ENCODE results near the gene EMC8. TPM values are rescaled to one million over a fixed set of nuclear protein-coding genes. Genes with fewer than 3 reads are reported as not detected.
A peak's percentile ranks its signal among the peaks of the same experiment; 100 is the strongest.

The EMC8 gene
- total RNA-seq, 2 donors from 2014 or later, result 60.1 to 67.6 TPM

DNA sequence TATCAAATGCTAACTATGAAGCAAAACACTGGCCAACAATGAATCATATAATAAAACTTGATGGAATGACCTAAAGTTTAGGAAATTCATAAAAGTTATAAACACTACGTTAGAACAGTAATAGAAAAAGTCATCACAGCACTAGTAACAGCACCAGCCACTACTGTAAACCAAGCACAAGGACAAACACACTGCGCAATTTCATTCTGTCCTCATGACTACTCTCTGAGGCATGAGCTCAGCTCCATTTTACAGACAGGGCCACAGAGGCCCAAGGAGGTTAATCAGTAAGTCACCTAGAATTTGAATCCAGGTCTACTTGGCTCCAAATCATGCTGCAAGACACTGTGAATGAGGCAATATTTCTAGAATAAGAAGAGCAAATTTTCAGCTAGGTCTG lies 13.4 kb downstream of the EMC8 start:
- TF ChIP-seq, protein P1, sequence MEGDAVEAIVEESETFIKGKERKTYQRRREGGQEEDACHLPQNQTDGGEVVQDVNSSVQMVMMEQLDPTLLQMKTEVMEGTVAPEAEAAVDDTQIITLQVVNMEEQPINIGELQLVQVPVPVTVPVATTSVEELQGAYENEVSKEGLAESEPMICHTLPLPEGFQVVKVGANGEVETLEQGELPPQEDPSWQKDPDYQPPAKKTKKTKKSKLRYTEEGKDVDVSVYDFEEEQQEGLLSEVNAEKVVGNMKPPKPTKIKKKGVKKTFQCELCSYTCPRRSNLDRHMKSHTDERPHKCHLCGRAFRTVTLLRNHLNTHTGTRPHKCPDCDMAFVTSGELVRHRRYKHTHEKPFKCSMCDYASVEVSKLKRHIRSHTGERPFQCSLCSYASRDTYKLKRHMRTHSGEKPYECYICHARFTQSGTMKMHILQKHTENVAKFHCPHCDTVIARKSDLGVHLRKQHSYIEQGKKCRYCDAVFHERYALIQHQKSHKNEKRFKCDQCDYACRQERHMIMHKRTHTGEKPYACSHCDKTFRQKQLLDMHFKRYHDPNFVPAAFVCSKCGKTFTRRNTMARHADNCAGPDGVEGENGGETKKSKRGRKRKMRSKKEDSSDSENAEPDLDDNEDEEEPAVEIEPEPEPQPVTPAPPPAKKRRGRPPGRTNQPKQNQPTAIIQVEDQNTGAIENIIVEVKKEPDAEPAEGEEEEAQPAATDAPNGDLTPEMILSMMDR (conservative IDR thresholded peaks at IDR 0.05), result no peak
- peaks cover 2% of the 10 kb centered on the region for H3K4me1 ChIP-seq (ENCODE audit: control insufficient read depth, insufficient read depth, low read length)
- no peaks in the 10 kb centered on the region for H3K9me3 Mint-ChIP-seq
- 95 to 100% methylated on average over 1 to 2 of the region's 2 CpGs for WGBS, 2 experiments (ENCODE audit: insufficient coverage in 1 of 2, insufficient read length in 1 of 2)
- H3K27ac Mint-ChIP-seq, result peak overlapping the region; percentile 64
- H3K27ac ChIP-seq (ENCODE audit: low read depth, low read length), result no peak overlapping the region
- peaks cover 87% of the 10 kb centered on the region for H3K36me3 ChIP-seq (ENCODE audit: control insufficient read depth, insufficient read depth, low read length)
- H3K4me1 Mint-ChIP-seq, result peaks cover 30% of the 10 kb centered on the region
- H3K27me3 ChIP-seq (ENCODE audit: control insufficient read depth, insufficient read depth, low read length, poor library complexity, severe bottlenecking), result no peaks in the 10 kb centered on the region
- no peak overlapping the region for H3K4me3 Mint-ChIP-seq
- H3K27me3 Mint-ChIP-seq (ENCODE audit: insufficient read depth), result no peaks in the 10 kb centered on the region
- H3K9ac ChIP-seq (ENCODE audit: extremely low read depth, low read length, poor library complexity, severe bottlenecking), result no peak overlapping the region
- no peaks in the 10 kb centered on the region for H3K9me3 ChIP-seq (ENCODE audit: control insufficient read depth, low read length)
- H3K36me3 Mint-ChIP-seq (ENCODE audit: low read depth), result peaks cover 70% of the 10 kb centered on the region
- H3K4me3 ChIP-seq (ENCODE audit: low read length), result no peak overlapping the region
- no peak for DNase-seq

DNA sequence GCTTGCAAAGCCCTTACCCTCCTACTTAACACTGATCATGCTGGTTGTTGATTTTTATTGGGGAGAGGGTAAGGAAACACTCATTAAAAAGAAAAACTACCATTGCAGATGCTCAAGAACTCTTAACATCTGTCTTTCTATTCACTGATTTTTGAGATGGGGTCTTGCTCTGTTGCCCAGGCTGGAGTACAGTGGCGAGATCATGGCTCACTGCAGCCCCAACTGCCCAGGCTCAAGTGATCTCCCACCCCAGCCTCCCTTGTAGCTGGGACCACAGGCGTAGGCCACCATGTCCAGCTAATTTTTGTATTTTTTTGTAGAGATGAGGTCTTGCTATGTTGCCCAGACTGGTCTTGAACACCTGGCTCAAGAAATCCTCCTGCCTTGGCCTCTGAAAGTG lies 14.5 kb downstream of the EMC8 start:
- no peak overlapping the region for H3K27ac Mint-ChIP-seq
- WGBS, 2 experiments (ENCODE audit: insufficient coverage in 1 of 2, insufficient read length in 1 of 2), result 100% methylated on average over 1 to 2 of the region's 2 CpGs
- Histone ChIP-seq H3K4me1 (ENCODE audit: control insufficient read depth, insufficient read depth, low read length) (peaks cover 2% of the 10 kb centered on the region), H3K9ac (ENCODE audit: extremely low read depth, low read length, poor library complexity, severe bottlenecking) (no peak overlapping the region), H3K27me3 (ENCODE audit: control insufficient read depth, insufficient read depth, low read length, poor library complexity, severe bottlenecking) (no peaks in the 10 kb centered on the region), H3K4me3 (ENCODE audit: low read length) (no peak overlapping the region), H3K27ac (ENCODE audit: low read depth, low read length) (no peak overlapping the region), H3K36me3 (ENCODE audit: control insufficient read depth, insufficient read depth, low read length) (peaks cover 86% of the 10 kb centered on the region), H3K9me3 (ENCODE audit: control insufficient read depth, low read length) (no peaks in the 10 kb centered on the region)
- no peaks in the 10 kb centered on the region for H3K9me3 Mint-ChIP-seq
- no peak for DNase-seq
- no peaks in the 10 kb centered on the region for H3K27me3 Mint-ChIP-seq (ENCODE audit: insufficient read depth)
- H3K4me1 Mint-ChIP-seq, result peaks cover 23% of the 10 kb centered on the region
- TF ChIP-seq, protein P1 (conservative IDR thresholded peaks at IDR 0.05), result no peak
- no peak overlapping the region for H3K4me3 Mint-ChIP-seq
- H3K36me3 Mint-ChIP-seq (ENCODE audit: low read depth), result peaks cover 70% of the 10 kb centered on the region

DNA sequence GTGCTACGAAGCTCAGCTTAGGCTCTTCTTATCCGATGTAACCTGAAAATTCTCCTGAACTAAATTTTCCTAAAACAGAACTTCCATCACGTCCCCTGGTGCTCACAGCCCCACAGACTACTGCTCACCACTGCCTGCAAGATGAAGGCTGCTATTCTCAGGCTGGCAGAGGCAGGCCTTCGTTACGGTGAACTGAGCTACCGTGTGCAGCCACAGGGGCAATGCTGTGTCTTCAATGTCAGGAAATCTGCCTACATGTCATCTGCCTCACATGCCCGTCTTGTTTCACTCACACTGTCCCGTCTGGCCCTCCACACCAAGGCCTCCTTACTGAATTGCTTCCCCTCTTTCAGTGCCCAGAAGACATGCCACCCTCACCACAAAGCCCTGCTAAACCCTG lies 15.9 kb downstream of the EMC8 start:
- Mint-ChIP-seq H3K27ac (peak overlapping the region; percentile 36), H3K4me3 (no peak overlapping the region), H3K36me3 (ENCODE audit: low read depth) (peaks cover 73% of the 10 kb centered on the region), H3K9me3 (no peaks in the 10 kb centered on the region), H3K27me3 (ENCODE audit: insufficient read depth) (no peaks in the 10 kb centered on the region), H3K4me1 (peaks cover 12% of the 10 kb centered on the region)
- whole genome bisulfite sequencing, 2 experiments (ENCODE audit: insufficient coverage in 1 of 2, insufficient read length in 1 of 2), result 95 to 96% methylated on average over 8 of the region's 8 CpGs
- Histone ChIP-seq H3K9me3 (ENCODE audit: control insufficient read depth, low read length) (no peaks in the 10 kb centered on the region), H3K27ac (ENCODE audit: low read depth, low read length) (no peak overlapping the region), H3K36me3 (ENCODE audit: control insufficient read depth, insufficient read depth, low read length) (peaks cover 88% of the 10 kb centered on the region), H3K27me3 (ENCODE audit: control insufficient read depth, insufficient read depth, low read length, poor library complexity, severe bottlenecking) (no peaks in the 10 kb centered on the region), H3K9ac (ENCODE audit: extremely low read depth, low read length, poor library complexity, severe bottlenecking) (no peak overlapping the region), H3K4me1 (ENCODE audit: control insufficient read depth, insufficient read depth, low read length) (peaks cover 2% of the 10 kb centered on the region), H3K4me3 (ENCODE audit: low read length) (no peak overlapping the region)
- TF ChIP-seq, protein P1 (conservative IDR thresholded peaks at IDR 0.05), result no peak
- no peak for DNase-seq

Measured in endodermal cell (in vitro differentiated cells).